HL-60/S4 treated with phorbol 12-myristate 13-acetate at 8.2 ng/mL for 4 days and 3 days (cell line): ENCODE results near the gene UTS2B.
"Not testable (repeated sequence)": the region's sequence is repeated elsewhere in the genome, so short reads cannot be mapped to it uniquely, and the experiment has no call there.

Experiments used
- in situ Hi-C: fragments of 300-500 bp; cut with MboI; formaldehyde crosslinking; loops from 2 replicates; pipeline ENCODE4 v1.15.0; 2022; ENCODE audit warnings: low sequenced_read_pairs

UTS2B gene

GRCh38 chr3:191246034-191246433, 84.3 kb downstream of the UTS2B start:
- in situ Hi-C loops: not testable (repeated sequence)

GRCh38 chr3:191244242-191244867, 86.0 kb downstream of the UTS2B start:
- in situ Hi-C loops: no loop called here

GRCh38 chr3:191240486-191240885, 89.8 kb downstream of the UTS2B start:
- in situ Hi-C loops: no loop called here

- in situ Hi-C loops: no loop called here
Observed at GRCh38 chr3:191239407-191240031, 90.8 kb downstream of the UTS2B start.

GRCh38 chr3:191238321-191238817, 92.0 kb downstream of the UTS2B start:
- in situ Hi-C loops: no loop called here

GRCh38 chr3:191237047-191237882, 93.1 kb downstream of the UTS2B start:
- in situ Hi-C loops: no loop called here

GRCh38 chr3:191236646-191237045, 93.7 kb downstream of the UTS2B start:
- in situ Hi-C loops: no loop called here

GRCh38 chr3:191235331-191236314, 94.7 kb downstream of the UTS2B start:
- in situ Hi-C loops: no loop called here

- in situ Hi-C loops: no loop called here
Observed at GRCh38 chr3:191234216-191234615, 96.1 kb downstream of the UTS2B start.

GRCh38 chr3:191227541-191227940, 102.8 kb downstream of the UTS2B start:
- in situ Hi-C loops: no loop called here

- in situ Hi-C loops: no loop called here
Observed at GRCh38 chr3:191221638-191222037, 108.7 kb downstream of the UTS2B start.

GRCh38 chr3:191220908-191221307, 109.4 kb downstream of the UTS2B start:
- in situ Hi-C loops: no loop called here

- in situ Hi-C loops: no loop called here
Observed at GRCh38 chr3:191217301-191217700, 113.0 kb downstream of the UTS2B start.
